ENCODE measurements around the gene GEMIN7.

DNA sequence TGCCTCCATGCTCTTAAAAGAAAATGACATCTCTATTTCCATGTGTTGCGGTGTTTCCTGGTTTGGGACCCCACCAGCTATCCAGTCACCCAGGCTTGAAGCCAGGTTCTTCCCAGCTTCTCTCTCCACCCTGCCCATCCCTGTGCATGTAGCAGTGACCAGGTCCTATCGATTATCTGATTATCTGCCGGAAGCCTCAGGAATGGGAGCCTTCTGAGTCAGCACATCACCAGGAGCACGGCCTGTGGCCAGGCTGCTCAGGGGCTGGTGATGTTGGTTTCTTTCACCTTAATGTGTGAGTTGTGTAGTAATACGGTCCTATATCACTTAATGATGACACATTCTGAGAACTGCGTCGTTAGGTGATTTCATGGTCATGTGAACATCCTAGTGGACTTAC, 47.6 kb downstream of the GEMIN7 start:
- TF ChIP-seq CTCF (optimal IDR thresholded peaks at IDR 0.05 in 1 of 3, IDR thresholded peaks at IDR 0.05 in 1 of 3, conservative IDR thresholded peaks at IDR 0.05 in 1 of 3; ENCODE audit: extremely low read depth in 1 of 3, insufficient read depth in 2 of 3, low read length in 3 of 3), result no peak
- no peak for TF ChIP-seq EZH2 (IDR thresholded peaks at IDR 0.05; ENCODE audit: low read length)
